Activated T-cell treated with anti-CD3 and anti-CD28 coated beads for 48 hours (primary cell): ENCODE data around the gene DNAH14.
"Not testable (repeated sequence)": the region's sequence is repeated elsewhere in the genome, so short reads cannot be mapped to it uniquely, and the experiment has no call there.

ENCODE experiments used
- DNase-seq: peaks from one replicate; pipeline ENCODE4 v3.0.0-alpha.2; 2020; ENCODE audit warnings: low read depth

Gene DNAH14

DNA sequence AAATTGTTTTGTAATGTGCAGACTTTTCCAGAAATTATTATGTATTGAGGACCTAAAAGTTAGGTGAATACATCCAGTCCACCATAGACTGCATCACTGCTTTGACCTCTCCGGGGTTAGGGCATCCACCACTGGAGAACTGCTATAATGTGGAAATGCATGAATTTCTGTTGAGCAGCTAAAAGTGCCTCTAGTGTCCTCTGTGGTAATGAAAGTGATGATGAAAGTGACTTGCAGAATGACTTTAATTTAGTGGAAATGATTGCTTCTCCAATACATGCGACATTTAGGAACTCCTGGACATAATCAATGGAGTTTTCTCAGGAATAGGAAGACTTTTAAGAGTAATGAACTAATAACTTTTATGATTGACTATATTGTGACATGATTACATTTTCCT, 327.6 kb downstream of the DNAH14 start:
- no peak for DNase-seq

DNA sequence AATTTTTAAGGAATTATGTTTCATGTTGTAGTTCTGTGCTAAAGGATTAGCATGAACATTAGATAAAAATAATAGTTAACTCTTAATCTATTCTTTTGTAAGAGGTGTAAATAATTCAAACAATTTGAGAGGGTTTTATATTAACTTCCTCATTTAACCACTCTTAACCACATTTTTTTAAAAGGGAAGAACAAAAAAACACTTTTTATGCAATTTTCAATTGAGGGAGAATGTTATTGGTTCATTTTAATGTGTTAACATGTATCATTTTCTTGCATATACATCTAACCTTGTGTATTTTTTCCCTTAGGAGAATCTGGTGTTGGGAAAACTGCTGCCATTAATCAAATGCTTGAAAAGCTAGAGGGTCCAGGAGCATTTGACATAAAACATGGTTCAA, 329.3 kb downstream of the DNAH14 start:
- DNase-seq: no peak

DNA sequence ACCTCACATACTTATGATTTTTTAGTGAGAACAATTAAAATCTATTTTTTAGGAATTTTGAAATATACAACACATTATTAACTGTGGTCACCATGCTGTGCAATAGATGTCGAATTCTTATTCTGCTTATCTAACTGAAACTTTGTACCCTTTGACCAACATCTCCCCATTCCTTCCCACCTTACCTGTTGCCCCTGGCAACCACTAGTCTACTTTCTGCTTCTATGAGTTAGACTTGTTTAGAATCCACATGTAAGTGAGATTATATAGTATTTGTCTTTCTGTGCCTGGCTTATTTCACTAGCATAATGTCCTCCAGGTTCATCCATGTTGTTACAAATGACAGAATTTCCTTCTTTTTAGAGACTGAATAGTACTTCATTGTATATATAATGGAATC, 330.1 kb downstream of the DNAH14 start:
- DNase-seq: no peak

DNA sequence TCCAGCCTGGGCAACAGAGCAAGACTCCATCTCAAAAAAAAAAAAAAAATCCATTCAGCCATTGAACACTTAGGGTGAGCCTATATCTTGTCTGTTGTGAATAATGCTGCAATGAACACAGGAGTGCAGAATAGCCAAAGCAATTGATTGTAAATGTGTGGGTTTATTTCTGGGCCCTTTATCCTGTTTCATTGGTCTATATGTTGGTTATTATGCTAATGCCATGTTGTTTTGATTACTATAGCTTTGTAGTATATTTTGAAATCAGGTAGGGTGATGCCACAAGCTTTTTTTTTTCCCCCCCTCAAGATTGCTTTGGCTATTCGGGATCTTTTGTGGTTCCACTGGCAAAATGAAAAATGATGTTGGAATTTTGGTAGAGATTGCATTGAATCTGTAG, 330.8 kb downstream of the DNAH14 start:
- DNase-seq: no peak

DNA sequence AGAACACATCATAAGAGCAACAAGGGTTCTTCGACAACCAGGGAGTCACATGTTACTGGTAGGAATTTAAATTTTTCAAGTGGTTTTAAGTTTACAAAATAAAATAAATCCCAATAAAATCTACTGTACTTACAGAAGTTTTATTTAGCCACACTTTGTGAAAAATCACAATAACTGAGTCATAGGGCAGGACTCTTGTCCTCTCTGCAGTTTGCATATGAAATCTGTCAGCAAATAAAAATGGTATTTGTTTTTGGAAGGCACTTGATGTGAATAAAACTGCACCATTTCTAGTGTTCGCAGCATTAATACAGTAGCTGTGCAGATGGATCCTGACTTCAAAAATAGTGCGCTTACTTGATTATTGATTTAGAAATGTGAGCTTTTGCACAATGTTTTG, 348.0 kb downstream of the DNAH14 start:
- no peak for DNase-seq

DNA sequence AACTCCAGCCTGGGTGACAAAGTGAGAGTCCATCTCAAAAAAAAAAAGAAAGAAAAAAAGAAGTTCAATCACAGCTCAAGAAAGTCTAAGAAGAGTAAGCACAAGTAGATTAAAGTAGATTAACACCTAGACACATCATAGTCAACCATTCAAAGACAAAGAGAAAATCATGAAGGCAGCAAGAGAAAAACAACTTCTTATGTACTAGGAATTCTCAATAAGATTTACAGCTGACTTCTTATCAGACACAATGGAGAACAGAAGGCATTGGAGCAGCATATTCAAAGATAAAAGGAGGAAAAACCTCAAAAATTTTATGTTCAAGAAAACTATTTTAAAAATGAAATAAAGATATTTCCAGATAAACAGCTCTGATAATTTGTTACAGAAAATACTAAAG, 351.1 kb downstream of the DNAH14 start:
- DNase-seq: no peak

DNA sequence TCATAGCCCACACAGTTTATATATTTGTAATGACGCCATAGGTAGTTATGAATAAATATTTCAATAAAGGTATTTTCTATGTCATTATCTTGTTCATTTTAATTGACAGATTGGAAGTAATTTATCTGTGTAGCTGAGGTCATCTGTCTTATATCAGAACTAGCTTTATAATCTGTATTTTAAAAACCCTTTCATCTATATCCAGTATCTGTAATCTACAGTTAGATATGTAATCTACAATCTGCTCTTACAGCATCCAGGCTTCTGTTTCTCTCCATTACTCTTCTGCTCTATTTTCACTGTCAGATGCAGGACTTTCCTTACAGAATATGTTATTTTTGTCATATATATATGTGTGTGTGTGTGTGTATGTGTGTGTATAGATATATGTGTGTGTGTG, 360.8 kb downstream of the DNAH14 start:
- no peak for DNase-seq

DNA sequence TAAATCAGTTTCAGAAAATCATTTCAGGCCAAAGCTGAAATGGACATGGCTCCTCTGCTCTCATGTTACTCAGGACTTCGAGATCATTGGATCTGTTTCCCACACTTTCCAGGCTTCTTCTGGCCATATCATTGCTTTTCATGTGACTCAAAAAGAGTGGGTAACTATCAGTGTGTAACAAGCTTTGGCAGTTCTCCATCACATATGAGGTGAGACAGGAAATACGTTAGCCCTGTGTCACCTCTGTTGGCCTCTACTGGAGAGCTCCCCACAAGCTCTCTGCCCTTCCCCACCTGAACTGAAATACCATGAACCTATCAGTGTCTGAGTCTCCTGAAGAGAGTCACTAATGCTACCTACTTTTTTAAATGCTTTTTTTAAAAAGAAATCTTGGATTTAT, 370.1 kb downstream of the DNAH14 start:
- no peak for DNase-seq

DNA sequence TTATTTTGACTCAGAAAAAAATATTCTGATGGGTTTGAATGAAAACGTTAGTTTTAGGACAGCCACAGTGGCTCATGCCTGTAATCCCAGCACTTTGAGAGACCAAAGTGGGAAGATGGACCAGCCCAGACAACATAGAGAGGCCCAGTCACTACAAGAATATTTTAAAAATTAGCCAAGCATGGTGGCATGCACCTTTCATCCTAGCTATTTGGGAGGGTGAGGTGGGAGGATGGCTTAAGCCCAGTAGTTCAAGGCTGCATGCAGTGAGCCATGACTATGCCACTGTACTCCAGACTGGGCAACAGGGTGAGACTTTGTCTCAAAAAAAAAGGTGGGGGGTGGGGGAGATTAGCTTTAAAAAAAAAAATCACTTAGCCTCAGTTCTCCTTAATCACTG, 370.9 kb downstream of the DNAH14 start:
- no peak for DNase-seq

DNA sequence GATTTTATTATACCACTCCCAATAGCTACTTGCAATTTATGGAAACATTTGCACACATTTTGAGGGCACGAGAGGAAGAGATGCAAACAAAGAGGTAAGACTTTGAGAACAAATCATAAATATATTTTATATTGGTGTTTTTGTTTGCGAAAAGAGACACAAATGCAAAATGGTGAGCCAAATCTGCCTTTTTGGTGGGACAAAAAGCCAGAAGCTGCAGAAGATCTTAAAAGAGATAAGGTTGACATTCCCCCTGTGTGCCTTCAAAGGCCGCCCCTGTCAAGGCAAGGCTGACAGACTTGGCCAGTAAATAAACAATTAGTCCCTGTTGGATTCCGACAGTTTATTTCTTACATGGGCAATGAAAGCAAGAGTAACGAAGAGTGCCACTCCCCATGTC, 375.5 kb downstream of the DNAH14 start:
- DNase-seq: no peak

DNA sequence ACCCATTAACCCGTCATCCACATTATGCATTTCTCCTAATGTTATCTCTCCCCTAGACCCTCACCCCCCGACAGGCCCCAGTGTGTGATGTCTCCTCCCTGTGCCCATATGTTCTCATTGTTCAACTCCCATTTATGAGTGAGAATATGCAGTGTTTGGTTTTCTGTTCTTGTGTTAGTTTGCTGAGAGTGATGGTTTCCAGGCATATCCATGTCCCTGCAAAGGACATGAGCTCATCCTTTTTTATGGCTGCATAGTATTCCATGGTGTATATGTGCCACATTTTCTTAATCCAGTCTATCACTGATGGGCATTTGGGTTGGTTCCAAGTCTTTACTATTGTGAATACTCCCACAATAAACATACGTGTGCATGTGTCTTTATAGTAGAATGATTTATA, 381.1 kb downstream of the DNAH14 start:
- DNase-seq: not testable (repeated sequence)

DNA sequence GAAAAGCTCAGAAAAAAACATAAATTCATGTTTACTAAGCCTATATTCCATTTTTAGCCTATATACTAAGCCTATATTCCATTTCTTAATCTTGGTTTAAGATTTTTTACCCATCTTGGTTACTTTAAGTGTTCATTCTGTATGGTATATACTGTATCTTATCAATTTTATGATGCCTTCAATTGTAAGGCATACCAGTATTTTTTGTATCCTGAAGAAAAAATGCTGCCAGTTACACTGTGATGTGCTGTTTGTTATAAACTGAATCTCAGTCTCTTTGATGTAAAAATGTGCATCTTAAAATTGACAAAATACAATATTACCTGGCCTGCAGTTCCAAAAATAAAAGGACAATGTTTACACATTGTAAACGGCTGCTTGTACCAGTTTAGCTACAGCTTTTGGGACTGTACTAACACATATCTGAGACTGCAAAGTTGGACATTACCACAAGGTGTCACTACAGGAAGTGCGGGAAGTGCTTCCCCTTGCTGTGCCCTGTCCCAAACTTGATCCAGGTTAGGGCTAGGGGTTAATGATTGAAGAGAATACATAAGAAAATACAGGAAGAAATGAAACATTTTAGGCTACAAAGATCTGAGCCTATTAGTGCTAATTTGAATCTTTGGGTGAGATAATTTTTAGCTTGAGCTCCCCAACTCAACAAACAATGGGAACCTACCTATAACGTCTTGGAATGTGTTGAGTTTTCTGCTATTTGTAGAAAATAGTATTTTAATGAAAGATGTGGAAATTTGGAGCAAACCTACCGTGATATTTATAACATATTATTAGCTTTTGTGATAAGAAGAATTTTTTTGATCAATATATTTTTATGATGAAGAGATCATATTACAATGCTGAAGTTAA, 389.5 kb downstream of the DNAH14 start:
- DNase-seq: no peak

DNA sequence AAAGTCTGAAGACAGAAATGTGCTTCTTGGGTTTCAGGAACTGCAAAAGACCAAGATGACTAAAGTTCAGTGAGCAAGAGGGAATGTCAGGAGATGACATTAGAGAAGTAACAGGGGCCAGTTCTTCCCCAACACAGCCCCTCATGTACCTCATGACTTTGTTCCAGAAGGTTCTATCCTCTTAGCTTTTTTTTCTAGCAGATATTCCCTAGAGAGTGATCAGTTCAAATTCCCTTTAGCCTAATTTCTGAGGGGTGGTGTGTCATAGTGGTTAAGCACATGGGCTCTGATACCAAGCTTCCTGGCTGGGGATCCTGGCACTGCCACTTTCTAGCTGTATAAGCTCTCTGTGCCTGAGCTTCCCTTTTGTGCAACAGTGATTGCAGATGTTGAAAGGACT, 390.4 kb downstream of the DNAH14 start:
- no peak for DNase-seq

DNA sequence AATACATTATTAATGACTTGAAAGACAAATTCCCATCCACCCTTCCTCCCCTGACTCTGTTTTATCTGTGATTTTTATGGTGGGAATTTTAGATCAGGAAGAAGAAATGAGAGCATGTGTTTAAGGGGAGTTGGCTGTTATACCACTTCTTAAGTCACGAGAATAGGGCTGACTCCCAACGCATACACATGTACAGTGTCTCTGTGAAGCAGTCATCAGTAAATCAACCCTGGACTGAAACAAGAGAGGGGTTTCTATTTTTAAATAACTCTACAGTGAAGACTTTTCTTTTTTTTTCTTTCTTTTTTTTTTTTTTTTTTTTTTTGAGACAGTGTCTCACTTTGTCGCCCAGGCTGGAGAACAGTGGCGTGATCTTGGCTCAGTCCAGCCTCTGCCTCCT, 392.3 kb downstream of the DNAH14 start:
- no peak for DNase-seq

DNA sequence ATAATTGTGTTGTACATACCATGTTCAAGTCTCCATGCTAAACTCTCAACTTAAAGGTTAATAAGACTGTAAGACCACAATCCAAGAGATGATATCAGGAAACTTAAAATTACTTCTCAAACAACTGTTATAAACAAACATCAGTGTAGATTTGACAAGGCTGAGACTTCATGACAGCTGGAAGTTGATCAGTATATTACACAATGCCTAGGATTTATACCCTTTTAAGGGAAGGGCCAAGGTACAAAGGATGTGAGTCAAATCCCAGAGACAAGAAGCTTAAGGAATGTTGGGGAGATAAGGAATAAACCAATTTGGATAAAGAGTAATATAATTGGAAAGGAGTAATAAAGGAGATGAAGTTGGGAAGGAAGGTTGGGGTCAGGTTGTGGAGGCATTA, 399.6 kb downstream of the DNAH14 start:
- no peak for DNase-seq

DNA sequence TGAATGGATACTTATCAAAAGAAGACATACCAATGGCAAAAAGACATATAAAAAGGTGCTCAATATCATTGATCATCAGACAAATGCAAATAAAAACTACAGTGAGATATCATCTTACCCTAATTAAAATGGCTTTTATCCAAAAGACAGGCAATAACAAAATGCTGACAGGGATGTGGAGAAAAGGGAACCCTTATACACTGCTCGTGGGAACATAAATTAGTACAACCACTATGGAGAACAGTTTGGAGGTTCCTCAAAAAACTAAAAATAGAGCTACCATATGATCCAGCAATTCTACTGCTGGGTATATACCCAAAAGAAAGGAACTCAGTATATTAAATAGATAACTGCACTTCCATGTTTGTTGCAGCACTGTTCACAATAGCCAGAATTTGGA, 400.5 kb downstream of the DNAH14 start:
- DNase-seq: not testable (repeated sequence)

DNA sequence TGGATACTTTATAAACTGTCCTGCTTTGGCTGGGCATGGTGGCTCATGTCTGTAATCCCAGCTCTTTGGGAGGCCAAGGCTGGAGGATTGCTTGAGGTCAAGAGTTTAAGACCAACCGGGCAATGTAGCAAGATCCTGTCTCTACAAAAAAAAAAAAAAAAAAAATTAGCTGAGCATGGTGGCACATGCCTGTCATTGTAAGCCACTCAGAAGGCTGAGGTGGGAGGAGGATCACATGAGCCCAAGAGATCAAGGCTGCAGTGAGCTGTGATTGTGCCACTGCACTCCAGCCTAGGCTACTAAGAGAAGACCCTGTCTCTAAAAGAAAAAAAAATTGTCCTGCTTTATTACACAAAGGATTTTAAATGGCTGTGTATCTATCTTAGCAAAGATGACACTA, 403.2 kb downstream of the DNAH14 start:
- no peak for DNase-seq

DNA sequence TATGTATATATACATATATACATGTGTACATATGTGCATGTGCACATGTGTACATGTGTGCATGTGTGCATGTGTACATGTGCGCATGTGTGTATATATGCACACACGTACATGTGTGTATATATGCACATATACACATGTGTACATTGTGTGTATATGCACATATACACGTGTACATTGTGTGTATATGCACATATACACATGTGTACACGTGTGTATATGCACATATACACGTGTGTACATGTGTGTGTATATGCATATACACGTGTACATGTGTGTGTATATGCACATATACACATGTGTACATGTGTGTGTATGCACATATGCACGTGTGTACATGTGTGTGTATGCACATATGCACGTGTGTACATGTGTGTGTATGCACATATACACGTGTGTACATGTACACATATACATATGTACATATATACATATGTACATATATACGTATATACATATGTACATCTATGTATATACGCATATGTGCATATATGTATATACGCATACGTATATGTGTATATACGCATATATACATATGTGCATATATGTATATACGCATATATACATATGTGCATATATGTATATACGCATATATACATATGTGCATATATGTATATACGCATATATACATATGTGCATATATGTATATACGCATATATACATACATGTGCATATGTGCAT, 405.8 kb downstream of the DNAH14 start:
- not testable (repeated sequence) for DNase-seq

DNA sequence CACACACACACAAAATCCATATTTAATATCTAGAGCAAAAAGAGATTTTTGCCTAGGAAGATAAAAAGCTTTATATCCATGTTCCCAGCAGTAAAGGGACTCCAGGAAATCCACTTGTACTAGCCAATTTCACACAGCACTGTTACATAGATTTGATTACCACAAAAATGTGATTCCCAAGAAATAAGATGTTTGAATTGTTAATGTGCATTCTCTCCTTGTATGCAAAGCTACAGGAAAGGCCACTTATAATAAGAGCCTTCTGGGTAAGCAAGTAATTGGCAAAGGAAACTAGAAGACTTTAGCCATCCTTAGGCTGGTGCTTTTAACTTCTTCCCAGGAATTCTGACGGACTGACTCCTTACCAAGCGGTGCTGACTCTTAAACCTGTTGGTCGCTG, 409.1 kb downstream of the DNAH14 start:
- DNase-seq: no peak

DNA sequence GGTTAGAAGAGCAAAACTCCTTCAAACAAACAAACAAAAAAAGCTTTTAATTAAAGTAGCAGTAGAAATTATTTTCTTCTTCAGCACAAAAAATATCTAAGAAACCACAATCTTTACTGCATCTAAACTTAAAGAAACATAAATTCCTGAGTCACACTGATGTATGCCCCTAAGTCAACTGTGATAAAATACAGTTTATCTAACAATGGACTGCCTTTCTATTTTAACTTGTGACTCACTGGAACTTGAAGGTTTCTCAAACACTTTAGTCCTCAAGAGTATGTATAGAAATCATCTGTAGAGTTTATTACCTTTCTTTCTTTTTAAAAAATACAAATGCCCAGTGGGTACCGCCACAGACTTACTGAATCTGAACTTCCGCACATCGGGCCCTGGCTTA, 412.2 kb downstream of the DNAH14 start:
- DNase-seq: no peak

DNA sequence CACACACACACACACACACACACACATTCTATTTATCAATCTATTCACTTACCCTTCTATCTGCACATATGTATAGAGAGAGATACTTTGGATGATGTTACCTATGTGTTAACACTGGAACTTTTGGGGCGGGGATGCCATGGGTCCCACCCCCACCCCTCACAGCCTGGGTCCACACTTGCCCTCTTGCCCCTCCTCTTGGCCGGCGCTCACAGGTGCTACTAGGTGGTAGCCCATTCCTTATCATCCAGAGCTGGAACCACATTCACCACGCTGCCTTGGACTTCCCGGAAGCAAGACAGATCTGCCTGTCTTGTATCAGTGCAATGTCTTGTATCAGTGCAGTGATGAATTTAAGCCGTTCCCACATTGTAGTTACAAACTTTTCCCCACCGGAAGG, 413.2 kb downstream of the DNAH14 start:
- DNase-seq: no peak

DNA sequence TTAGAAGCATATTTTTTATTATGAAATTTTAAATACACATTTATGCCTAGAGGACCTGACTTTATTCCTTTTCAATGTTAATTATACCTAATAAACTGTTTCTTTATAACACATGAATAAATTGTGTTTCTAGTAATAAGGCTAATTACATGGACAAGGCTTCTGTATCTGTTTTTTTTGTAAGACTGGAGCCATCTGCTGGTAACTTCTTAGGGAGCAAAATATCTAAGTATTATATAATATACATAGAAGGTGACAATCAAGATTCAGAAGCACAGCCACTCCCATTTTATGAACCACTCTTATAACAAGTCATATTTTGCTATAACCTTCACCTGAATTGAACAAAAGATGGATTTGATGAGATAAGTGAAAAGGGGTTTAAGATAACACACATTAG, 414.1 kb downstream of the DNAH14 start:
- no peak for DNase-seq

DNA sequence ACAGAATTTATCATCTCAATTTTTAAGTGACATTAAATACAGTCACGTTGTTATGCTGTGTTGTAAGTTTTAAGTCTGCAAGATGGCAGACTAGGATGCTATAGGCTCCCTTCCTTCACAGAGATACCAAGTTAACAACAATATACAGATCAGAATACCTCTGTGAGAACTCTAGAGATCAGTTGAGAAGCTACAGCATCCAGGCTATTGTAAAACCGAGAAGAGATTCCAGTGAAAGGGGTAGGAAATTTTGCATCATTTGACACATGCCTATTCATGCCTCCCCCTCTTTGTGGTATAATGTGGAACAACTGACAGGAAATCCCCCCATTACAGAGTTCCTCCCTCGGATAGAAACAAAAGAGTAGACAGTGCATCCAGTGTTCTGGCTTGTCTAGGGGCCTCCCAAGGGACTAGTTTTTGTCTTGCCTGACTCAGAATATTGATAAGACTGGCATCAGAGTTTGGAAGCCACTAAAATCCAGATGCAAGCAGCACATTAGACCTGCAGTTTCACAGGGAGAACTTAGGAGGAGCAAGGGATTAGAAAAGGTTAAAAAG, 417.7 kb downstream of the DNAH14 start:
- no peak for DNase-seq
